ENCODE results near the gene PFKFB3. TPM values are rescaled to one million over a fixed set of nuclear protein-coding genes. Genes with fewer than 3 reads are reported as not detected.
"Not testable (repeated sequence)": the region's sequence is repeated elsewhere in the genome, so short reads cannot be mapped to it uniquely, and the experiment has no call there.

PFKFB3 gene
- total RNA-seq, 1 donor from 2014 or later: 44.5 TPM

- no peaks in the 10 kb centered on the region for H3K36me3 ChIP-seq (ENCODE audit: control insufficient read depth, insufficient read depth, low read length)
- H3K4me3 ChIP-seq (ENCODE audit: low read depth, low read length): no peak overlapping the region
- DNase-seq (ENCODE audit: low read depth): peak; percentile 88
- no peaks in the 10 kb centered on the region for H3K27me3 ChIP-seq (ENCODE audit: control insufficient read depth, insufficient read depth, low read length)
- TF ChIP-seq, protein P1, sequence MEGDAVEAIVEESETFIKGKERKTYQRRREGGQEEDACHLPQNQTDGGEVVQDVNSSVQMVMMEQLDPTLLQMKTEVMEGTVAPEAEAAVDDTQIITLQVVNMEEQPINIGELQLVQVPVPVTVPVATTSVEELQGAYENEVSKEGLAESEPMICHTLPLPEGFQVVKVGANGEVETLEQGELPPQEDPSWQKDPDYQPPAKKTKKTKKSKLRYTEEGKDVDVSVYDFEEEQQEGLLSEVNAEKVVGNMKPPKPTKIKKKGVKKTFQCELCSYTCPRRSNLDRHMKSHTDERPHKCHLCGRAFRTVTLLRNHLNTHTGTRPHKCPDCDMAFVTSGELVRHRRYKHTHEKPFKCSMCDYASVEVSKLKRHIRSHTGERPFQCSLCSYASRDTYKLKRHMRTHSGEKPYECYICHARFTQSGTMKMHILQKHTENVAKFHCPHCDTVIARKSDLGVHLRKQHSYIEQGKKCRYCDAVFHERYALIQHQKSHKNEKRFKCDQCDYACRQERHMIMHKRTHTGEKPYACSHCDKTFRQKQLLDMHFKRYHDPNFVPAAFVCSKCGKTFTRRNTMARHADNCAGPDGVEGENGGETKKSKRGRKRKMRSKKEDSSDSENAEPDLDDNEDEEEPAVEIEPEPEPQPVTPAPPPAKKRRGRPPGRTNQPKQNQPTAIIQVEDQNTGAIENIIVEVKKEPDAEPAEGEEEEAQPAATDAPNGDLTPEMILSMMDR (IDR thresholded peaks at IDR 0.05; ENCODE audit: insufficient read depth, low read length, poor library complexity, severe bottlenecking): no peak
Observed at GRCh38 chr10:6279540-6280267, 77.0 kb downstream of the PFKFB3 start.

DNA sequence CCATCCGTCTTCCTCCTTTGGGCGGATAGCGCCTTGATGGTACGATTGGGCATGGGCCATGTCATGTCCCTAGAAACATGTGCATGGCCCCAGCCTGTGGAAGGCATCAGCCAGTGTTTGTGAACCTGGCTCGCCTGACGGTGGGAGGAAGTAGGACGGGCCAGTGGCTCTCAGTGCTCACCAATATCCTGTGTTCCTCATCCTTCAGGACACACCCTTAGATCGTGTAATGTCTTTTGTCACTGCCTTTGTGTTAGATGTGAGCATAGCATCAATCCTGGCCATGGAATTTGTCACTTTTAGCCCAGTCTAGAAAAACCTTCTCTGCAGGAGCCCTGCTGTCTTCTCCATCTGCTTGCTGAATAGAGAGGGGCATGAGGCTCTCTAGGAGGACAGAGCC, 77.6 kb downstream of the PFKFB3 start:
- no peak for DNase-seq (ENCODE audit: low read depth)
- H3K36me3 ChIP-seq (ENCODE audit: control insufficient read depth, insufficient read depth, low read length): no peaks in the 10 kb centered on the region
- TF ChIP-seq, protein P1 (IDR thresholded peaks at IDR 0.05; ENCODE audit: insufficient read depth, low read length, poor library complexity, severe bottlenecking): no peak
- no peak overlapping the region for H3K4me3 ChIP-seq (ENCODE audit: low read depth, low read length)
- no peaks in the 10 kb centered on the region for H3K27me3 ChIP-seq (ENCODE audit: control insufficient read depth, insufficient read depth, low read length)

DNA sequence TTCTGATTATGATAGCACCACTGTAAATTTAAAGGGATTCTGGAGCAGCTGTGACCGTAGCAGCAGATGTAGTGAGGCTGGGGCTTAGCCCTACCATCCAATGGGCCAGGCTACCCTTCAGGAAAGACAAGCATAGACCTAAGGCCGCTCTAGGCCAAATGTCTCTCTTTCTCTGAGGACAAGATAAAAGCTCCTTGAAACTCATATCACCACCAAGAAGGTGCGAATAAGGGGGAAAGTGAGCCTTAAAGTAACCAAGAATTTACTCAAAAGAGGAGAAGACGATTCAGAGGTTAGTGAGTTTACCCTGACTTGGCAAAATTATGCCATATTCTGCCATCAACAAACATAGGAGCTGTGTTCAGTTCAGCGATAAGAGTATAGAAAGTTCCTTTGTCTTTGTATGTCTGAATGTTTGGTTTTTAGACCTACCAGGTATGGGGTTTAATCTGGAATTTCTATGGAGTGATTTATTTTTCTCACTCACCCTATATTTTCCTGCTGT, 79.8 kb downstream of the PFKFB3 start:
- Histone ChIP-seq H3K4me3 (ENCODE audit: low read depth, low read length) (no peak overlapping the region), H3K36me3 (ENCODE audit: control insufficient read depth, insufficient read depth, low read length) (no peaks in the 10 kb centered on the region), H3K27me3 (ENCODE audit: control insufficient read depth, insufficient read depth, low read length) (no peaks in the 10 kb centered on the region)
- TF ChIP-seq, protein P1 (IDR thresholded peaks at IDR 0.05; ENCODE audit: insufficient read depth, low read length, poor library complexity, severe bottlenecking): no peak
- DNase-seq (ENCODE audit: low read depth): no peak

- no peak for DNase-seq (ENCODE audit: low read depth)
- TF ChIP-seq, protein P1 (IDR thresholded peaks at IDR 0.05; ENCODE audit: insufficient read depth, low read length, poor library complexity, severe bottlenecking): no peak
- Histone ChIP-seq H3K36me3 (ENCODE audit: control insufficient read depth, insufficient read depth, low read length) (no peaks in the 10 kb centered on the region), H3K4me3 (ENCODE audit: low read depth, low read length) (no peak overlapping the region), H3K27me3 (ENCODE audit: control insufficient read depth, insufficient read depth, low read length) (no peaks in the 10 kb centered on the region)
Observed at GRCh38 chr10:6283655-6284054, 80.9 kb downstream of the PFKFB3 start.

GRCh38 chr10:6290621-6291020, 87.9 kb downstream of the PFKFB3 start:
- H3K27me3 ChIP-seq (ENCODE audit: control insufficient read depth, insufficient read depth, low read length); H3K36me3 ChIP-seq (ENCODE audit: control insufficient read depth, insufficient read depth, low read length); H3K4me3 ChIP-seq (ENCODE audit: low read depth, low read length); DNase-seq (ENCODE audit: low read depth): not testable (repeated sequence)

GRCh38 chr10:6292741-6293151, 90.0 kb downstream of the PFKFB3 start:
- TF ChIP-seq, protein P1 (IDR thresholded peaks at IDR 0.05; ENCODE audit: insufficient read depth, low read length, poor library complexity, severe bottlenecking): no peak
- no peak for DNase-seq (ENCODE audit: low read depth)
- no peak overlapping the region for H3K4me3 ChIP-seq (ENCODE audit: low read depth, low read length)
- H3K27me3 ChIP-seq (ENCODE audit: control insufficient read depth, insufficient read depth, low read length): no peaks in the 10 kb centered on the region
- no peaks in the 10 kb centered on the region for H3K36me3 ChIP-seq (ENCODE audit: control insufficient read depth, insufficient read depth, low read length)

- not testable (repeated sequence) for H3K27me3 ChIP-seq (ENCODE audit: control insufficient read depth, insufficient read depth, low read length); DNase-seq (ENCODE audit: low read depth); H3K36me3 ChIP-seq (ENCODE audit: control insufficient read depth, insufficient read depth, low read length); H3K4me3 ChIP-seq (ENCODE audit: low read depth, low read length)
Observed at GRCh38 chr10:6296425-6296824, 93.7 kb downstream of the PFKFB3 start.

All from kidney epithelial cell (primary cell).